Lower leg skin (tissue), 3 donors: ENCODE data around the gene TACO1.

ENCODE experiments used
- CTCF ChIP-seq, 3 donors: fragments of 450-650 bp; IDR thresholded peaks; one replicate each; pipeline ENCODE4 v1.5.1; 2016; ENCODE audit warnings: antibody characterized with exemption in 3 of 3, mild to moderate bottlenecking in 3 of 3, moderate library complexity in 2 of 3
- POLR2A ChIP-seq, 2 donors: fragments of 450-650 bp; IDR thresholded peaks; one replicate each; pipeline ENCODE4 v1.6.1; 2016 to 2017; ENCODE audit warnings: antibody characterized with exemption in 2 of 2, mild to moderate bottlenecking in 1 of 2, moderate library complexity in 1 of 2

GRCh38 chr17:63596856-63597586 is 3.7 kb upstream of the TACO1 start:
- TF ChIP-seq CTCF (IDR thresholded peaks at IDR 0.05), result no peak
- TF ChIP-seq POLR2A (IDR thresholded peaks at IDR 0.05), result no peak
